SW 1271 (cell line): ENCODE results near the gene ACVR1B.

Experiments
- DNase-seq, 2 experiments: peaks; one replicate each; lab custom pipeline; 2025; lab: John Stamatoyannopoulos, UW

ACVR1B gene

GRCh38 chr12:52022841-52023181 is 71.3 kb downstream of the ACVR1B start:
- DNase-seq = peak in 1 of 2 experiments; percentile 41

GRCh38 chr12:52023182-52023975 is 71.9 kb downstream of the ACVR1B start:
- peak; percentile 41 to 74 for DNase-seq

GRCh38 chr12:52023976-52024688 is 72.6 kb downstream of the ACVR1B start:
- DNase-seq = no peak

GRCh38 chr12:52024845-52025230 is 73.3 kb downstream of the ACVR1B start:
- no peak for DNase-seq

GRCh38 chr12:52026263-52026662 is 74.8 kb downstream of the ACVR1B start:
- no peak for DNase-seq

GRCh38 chr12:52027085-52027843 is 75.8 kb downstream of the ACVR1B start:
- no peak for DNase-seq

- DNase-seq = peak in 1 of 2 experiments; percentile 17
Measured at GRCh38 chr12:52029685-52030084, 78.2 kb downstream of the ACVR1B start.

- no peak for DNase-seq
Measured at GRCh38 chr12:52032446-52032803, 80.9 kb downstream of the ACVR1B start.

GRCh38 chr12:52032804-52033445 is 81.4 kb downstream of the ACVR1B start:
- DNase-seq = peak; percentile 68 to 83

- DNase-seq = no peak
Measured at GRCh38 chr12:52033446-52034140, 82.1 kb downstream of the ACVR1B start.

- DNase-seq = no peak
Measured at GRCh38 chr12:52035190-52035589, 83.7 kb downstream of the ACVR1B start.

GRCh38 chr12:52035926-52036325 is 84.4 kb downstream of the ACVR1B start:
- no peak for DNase-seq

GRCh38 chr12:52036587-52037171 is 85.2 kb downstream of the ACVR1B start:
- peak in 1 of 2 experiments; percentile 27 for DNase-seq

- no peak for DNase-seq
Measured at GRCh38 chr12:52037248-52037861, 85.9 kb downstream of the ACVR1B start.

GRCh38 chr12:52038447-52038846 is 86.9 kb downstream of the ACVR1B start:
- no peak for DNase-seq

GRCh38 chr12:52041035-52041434 is 89.5 kb downstream of the ACVR1B start:
- no peak for DNase-seq

- no peak for DNase-seq
Measured at GRCh38 chr12:52041695-52042123, 90.2 kb downstream of the ACVR1B start.

- no peak for DNase-seq
Measured at GRCh38 chr12:52042706-52043385, 91.3 kb downstream of the ACVR1B start.

GRCh38 chr12:52043386-52044212 is 92.1 kb downstream of the ACVR1B start:
- no peak for DNase-seq
